MM.1S (cell line): ENCODE measurements around the gene SEMA3E.
"Not testable (repeated sequence)": the region's sequence is repeated elsewhere in the genome, so short reads cannot be mapped to it uniquely, and the experiment has no call there.

ENCODE experiments used
- EZH2 ChIP-seq: fragments of 300-600 bp; sonication (generic); optimal IDR thresholded peaks from 2 replicates; pipeline ENCODE3; 2017; ENCODE audit warnings: low read depth, mild to moderate bottlenecking, antibody characterized with exemption, low read length, mixed read lengths
- EZH2phosphoT487 ChIP-seq: fragments of 300-600 bp; sonication (generic); IDR thresholded peaks from 2 replicates; pipeline ENCODE4 v1.6.1; 2018; ENCODE audit warnings: antibody characterized with exemption, low read length
- TF ChIP-seq, protein P1 (sequence below): fragments of 300-600 bp; sonication (generic); IDR thresholded peaks from 2 replicates; pipeline ENCODE4 v1.5.1; 2016; ENCODE audit warnings: antibody characterized with exemption, low read length, mixed read lengths

DNA sequence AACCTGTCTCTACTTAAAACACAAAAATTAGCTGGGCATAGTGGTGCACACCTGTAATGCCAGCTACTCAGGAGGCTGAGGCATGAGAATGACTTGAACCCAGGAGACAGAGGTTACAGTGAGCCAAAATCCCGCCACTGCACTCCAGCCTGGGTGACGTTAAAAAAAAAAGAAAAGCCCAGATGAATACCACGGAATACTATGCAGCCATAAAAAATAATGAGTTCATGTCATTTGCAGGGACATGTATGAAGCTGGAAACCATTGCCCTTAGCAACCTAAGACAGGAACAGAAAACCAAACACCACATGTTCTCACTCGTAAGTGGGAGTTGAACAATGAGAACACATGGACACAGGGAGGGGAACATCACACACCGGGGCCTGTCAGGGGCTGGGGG is 218.7 kb downstream of the SEMA3E start:
- TF ChIP-seq, protein P1, sequence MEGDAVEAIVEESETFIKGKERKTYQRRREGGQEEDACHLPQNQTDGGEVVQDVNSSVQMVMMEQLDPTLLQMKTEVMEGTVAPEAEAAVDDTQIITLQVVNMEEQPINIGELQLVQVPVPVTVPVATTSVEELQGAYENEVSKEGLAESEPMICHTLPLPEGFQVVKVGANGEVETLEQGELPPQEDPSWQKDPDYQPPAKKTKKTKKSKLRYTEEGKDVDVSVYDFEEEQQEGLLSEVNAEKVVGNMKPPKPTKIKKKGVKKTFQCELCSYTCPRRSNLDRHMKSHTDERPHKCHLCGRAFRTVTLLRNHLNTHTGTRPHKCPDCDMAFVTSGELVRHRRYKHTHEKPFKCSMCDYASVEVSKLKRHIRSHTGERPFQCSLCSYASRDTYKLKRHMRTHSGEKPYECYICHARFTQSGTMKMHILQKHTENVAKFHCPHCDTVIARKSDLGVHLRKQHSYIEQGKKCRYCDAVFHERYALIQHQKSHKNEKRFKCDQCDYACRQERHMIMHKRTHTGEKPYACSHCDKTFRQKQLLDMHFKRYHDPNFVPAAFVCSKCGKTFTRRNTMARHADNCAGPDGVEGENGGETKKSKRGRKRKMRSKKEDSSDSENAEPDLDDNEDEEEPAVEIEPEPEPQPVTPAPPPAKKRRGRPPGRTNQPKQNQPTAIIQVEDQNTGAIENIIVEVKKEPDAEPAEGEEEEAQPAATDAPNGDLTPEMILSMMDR = not testable (repeated sequence)
- TF ChIP-seq EZH2, EZH2phosphoT487: not testable (repeated sequence)
